Measurements from ENCODE around the gene MLEC.

- TF ChIP-seq CTCF (IDR thresholded peaks at IDR 0.05; ENCODE audit: low read length) (no peak), EZH2 (IDR thresholded peaks at IDR 0.05; ENCODE audit: borderline replicate concordance, low read length) (no peak)
Measured at GRCh38 chr12:120748242-120748641, 61.3 kb downstream of the MLEC start.

Measured in OCI-LY1 (cell line).